NCI-H2171 treated with DMSO at 0.1 percent for 48 hours (cell line): ENCODE measurements around the gene PKMYT1.
A peak's percentile ranks its signal among the peaks of the same experiment; 100 is the strongest.
"Not testable (repeated sequence)": the region's sequence is repeated elsewhere in the genome, so short reads cannot be mapped to it uniquely, and the experiment has no call there.

Experiments used
- DNase-seq: peaks from one replicate; lab custom pipeline; 2025; lab: John Stamatoyannopoulos, UW

The PKMYT1 gene

GRCh38 chr16:2960183-2961010 lies 19.8 kb downstream of the PKMYT1 start:
- DNase-seq, result no peak

- no peak for DNase-seq
These were observed 21.0 kb downstream of the PKMYT1 start for GRCh38 chr16:2959206-2959605.

- no peak for DNase-seq
These were observed 23.7 kb downstream of the PKMYT1 start for GRCh38 chr16:2956579-2956956.

GRCh38 chr16:2955779-2956578 lies 24.3 kb downstream of the PKMYT1 start:
- no peak for DNase-seq

- no peak for DNase-seq
These were observed 24.8 kb downstream of the PKMYT1 start for GRCh38 chr16:2955438-2955778.

GRCh38 chr16:2954656-2955381 lies 25.4 kb downstream of the PKMYT1 start:
- DNase-seq, result peak; percentile 21

- peak; percentile 80 for DNase-seq
These were observed 26.3 kb downstream of the PKMYT1 start for GRCh38 chr16:2953706-2954627.

GRCh38 chr16:2952679-2953078 lies 27.6 kb downstream of the PKMYT1 start:
- DNase-seq, result peak; percentile 30

GRCh38 chr16:2950773-2951172 lies 29.5 kb downstream of the PKMYT1 start:
- no peak for DNase-seq

GRCh38 chr16:2950353-2950724 lies 29.9 kb downstream of the PKMYT1 start:
- no peak for DNase-seq

- DNase-seq, result no peak
These were observed 30.4 kb downstream of the PKMYT1 start for GRCh38 chr16:2949705-2950352.

- no peak for DNase-seq
These were observed 31.2 kb downstream of the PKMYT1 start for GRCh38 chr16:2948807-2949704.

- DNase-seq, result no peak
These were observed 33.6 kb downstream of the PKMYT1 start for GRCh38 chr16:2946649-2947048.

GRCh38 chr16:2943716-2944115 lies 36.5 kb downstream of the PKMYT1 start:
- not testable (repeated sequence) for DNase-seq

- no peak for DNase-seq
These were observed 38.2 kb downstream of the PKMYT1 start for GRCh38 chr16:2942045-2942444.

- DNase-seq, result no peak
These were observed 40.3 kb downstream of the PKMYT1 start for GRCh38 chr16:2939968-2940367.

GRCh38 chr16:2938206-2938605 lies 42.0 kb downstream of the PKMYT1 start:
- DNase-seq, result no peak

GRCh38 chr16:2937170-2937569 lies 43.1 kb downstream of the PKMYT1 start:
- no peak for DNase-seq

GRCh38 chr16:2936436-2937011 lies 43.7 kb downstream of the PKMYT1 start:
- no peak for DNase-seq

- DNase-seq, result no peak
These were observed 45.8 kb downstream of the PKMYT1 start for GRCh38 chr16:2934450-2934849.
